GM21423 (cell line): ENCODE results near the gene PFKFB4.
A peak's percentile ranks its signal among the peaks of the same experiment; 100 is the strongest.
"Not testable (repeated sequence)": the region's sequence is repeated elsewhere in the genome, so short reads cannot be mapped to it uniquely, and the experiment has no call there.

Experiments
- ATAC-seq: cut with Tn5 transposase; IDR thresholded peaks from one replicate; pipeline ENCODE4 v1.9.1; 2021; ENCODE audit warnings: mild to moderate bottlenecking, moderate library complexity; ENCODE audit not compliant: unreplicated experiment

Gene PFKFB4

GRCh38 chr3:48561045-48561736, 4.6 kb upstream of the PFKFB4 start:
- ATAC-seq: no peak

DNA sequence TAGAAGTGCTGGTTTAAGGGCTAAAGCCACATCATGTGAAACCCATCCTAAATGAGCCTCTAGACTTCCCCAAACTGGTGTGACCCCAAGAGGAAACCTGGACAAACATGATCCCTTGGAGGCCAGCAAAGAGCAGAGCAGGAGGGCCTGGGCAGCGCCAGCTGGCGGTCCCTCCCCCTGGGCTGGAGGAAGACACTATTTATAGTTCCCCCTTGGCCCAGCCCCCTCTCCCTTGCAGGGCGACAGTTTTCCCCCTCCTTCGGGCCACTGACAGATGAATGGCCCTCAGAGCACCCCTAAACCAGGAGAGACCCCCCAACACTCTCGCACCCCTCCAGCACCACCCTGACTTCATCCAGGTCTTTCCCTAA, 4.0 kb upstream of the PFKFB4 start:
- ATAC-seq: no peak

DNA sequence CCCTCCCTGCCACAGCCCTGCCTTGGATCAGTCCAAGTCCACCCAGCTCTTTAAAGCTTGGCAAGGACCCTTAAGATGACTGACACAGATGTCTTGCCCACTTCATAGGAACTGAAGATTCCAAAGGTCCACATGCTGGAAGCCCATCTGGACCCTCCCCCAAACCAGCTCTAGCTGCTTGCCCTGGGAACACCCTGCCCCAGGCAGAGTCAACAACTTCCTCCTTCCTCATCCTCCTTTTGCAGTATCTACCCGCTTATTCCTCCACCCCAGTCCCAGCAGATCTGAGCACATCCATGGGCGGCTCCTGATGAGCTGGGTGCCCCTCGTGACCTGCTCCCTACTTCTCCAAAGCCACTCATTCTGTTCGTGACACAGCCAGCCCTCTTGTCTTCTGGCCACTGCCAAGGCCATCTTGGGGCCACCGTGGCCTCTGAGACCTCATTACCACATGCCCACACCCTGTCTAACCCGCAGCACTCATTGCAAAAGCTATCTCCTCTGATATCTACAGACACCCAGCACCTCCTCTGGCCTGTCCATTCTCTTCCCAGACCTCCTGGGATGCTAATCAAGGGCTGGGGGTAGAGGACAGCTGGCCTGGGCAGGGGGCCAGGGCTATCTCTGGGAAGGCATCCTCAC, 2.0 kb upstream of the PFKFB4 start:
- no peak for ATAC-seq

- ATAC-seq: no peak
Observed at GRCh38 chr3:48555949-48556795, 431 bp downstream of the PFKFB4 start.

DNA sequence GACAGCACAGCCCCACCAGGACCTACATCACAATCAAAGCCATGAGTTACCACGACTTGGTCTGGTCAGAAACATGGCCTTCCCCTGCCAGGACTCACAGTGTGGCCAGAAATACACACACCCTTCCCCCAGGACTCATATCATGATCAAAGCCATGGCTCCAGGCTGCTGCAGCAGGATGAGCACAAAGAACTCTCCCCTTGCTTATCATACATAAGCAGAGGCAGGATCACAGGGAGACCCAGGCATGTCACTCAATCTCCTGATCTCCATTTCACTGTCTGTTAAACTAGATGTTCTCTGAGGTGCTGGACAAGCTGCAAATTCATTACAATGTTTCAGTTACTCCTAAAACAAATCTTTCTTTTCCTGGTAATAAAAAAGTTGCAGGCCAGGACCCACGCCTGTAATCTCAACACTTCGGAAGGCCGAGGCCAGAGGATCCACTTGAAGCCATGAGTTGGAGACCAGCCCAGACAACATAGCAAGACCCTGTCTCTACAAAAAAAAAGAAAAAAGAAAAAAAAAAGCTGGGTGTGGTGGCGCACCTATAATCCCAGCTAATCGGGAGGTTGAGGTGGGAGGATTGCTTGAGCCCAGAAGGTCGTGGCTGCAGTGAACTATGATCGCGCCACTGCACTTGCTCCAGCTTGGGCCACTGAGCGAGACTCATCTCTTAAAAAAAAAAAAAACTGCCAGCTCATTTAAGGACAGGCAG, 1.2 kb downstream of the PFKFB4 start:
- no peak for ATAC-seq

GRCh38 chr3:48553886-48554845, 2.4 kb downstream of the PFKFB4 start:
- no peak for ATAC-seq

DNA sequence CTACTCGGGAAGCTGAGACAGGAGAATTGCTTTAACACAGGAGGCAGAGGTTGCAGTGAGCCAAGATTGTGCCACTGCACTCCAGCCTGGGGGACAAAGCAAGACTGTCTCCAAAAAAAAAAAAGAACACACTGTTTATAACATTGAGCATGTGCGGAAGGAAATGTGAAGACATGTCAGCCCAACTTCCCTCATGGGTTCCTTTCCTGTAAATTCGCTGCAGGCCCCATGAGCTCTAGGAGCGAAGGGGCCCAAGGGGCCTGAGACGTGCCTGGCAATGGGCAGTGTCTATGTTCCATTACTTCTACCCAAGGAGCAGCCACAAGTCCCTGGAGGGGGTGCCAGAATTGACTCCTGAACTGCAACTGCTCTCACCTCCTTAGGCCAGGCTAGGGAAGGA, 3.2 kb downstream of the PFKFB4 start:
- ATAC-seq: no peak

DNA sequence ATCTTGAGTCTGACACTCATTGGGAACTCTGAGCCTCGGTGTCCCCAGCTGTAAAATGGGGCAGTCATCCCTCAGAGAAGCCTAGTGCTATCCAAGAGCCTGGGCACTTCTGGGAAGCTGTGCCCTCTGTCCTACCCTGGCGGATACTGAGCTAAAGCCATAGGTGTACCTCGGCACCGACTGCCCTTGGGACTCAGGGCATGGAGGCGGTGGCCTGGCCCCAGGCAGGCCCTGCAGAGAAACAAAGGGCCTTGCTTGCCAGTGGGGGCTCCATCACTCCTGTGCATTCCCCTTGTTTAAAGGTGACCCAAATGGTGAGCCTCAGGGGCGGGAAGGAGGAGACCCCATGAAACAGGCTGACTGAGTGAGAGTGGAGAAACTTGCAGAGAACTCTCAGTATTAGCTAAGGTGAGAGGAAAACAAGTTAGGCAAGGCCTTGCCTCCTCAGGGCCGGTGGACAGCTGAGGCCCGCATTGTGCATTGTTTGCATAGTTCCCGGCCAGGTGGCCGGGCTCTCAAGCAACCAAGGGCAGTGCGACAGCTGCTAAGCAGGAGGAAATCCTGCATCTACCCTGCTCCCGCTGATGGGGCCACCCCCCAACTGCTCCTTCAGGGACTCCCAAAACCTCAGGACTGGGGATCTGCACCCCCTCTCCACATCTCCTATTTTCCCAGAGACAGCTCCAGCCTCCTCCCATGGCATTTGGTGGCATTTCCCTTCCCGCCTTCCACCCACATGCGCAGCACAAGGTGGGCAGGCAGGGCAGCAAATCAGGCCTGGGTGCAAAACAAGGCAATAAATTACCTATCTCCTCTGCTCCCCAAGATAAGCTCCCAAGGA, 4.3 kb downstream of the PFKFB4 start:
- ATAC-seq: no peak

GRCh38 chr3:48551651-48552050, 5.0 kb downstream of the PFKFB4 start:
- not testable (repeated sequence) for ATAC-seq

GRCh38 chr3:48548729-48549705, 7.6 kb downstream of the PFKFB4 start:
- peak; percentile 62 for ATAC-seq

DNA sequence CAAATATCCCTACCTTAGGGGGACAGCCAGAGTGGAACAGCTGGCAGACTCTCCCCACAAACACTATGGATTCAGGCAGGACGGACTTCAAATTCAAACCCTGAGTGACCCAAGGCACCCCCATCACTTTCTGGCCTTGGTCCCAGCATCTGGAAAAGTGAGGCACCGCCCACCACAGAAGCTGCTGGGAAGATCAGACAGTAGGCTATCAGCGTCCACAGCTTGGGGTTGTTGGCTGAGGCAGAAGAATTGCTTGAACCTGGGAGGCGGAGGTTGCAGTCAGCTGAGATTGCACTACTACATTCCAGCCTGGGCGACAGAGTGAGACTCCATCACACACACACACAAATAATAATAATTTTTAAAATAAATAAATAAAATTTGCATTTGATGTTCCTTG, 8.5 kb downstream of the PFKFB4 start:
- no peak for ATAC-seq

GRCh38 chr3:48546203-48546829, 10.3 kb downstream of the PFKFB4 start:
- ATAC-seq: no peak

- ATAC-seq: no peak
Observed at GRCh38 chr3:48544141-48544540, 12.5 kb downstream of the PFKFB4 start.

DNA sequence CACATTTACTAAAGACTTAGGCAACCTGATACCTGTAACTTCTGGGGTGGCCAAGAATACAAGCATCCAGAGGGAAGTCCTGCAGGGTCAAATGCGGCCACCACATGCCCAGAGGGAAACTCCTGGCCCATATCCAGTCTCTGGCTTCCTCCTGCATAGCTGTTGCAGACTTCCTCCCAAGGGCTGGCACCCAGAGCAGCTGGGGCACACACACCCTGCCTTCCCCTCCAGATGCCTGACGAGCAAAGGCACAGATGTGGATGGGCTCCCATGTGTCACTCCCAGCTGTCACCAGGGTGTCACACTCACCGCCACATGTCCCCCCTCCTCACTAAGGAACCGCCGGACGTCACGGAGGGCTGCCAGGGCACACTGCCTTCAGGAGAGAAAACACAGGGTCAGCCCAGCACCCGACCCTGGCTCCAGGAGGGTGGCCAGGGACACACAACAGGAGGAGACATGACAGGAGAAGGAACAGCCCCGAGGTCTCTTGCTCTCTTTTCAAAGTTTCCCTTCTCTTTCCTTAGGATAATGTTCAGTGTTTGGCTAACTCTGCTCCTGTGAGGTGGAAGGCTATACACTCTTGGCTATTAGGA, 13.2 kb downstream of the PFKFB4 start:
- ATAC-seq: no peak

GRCh38 chr3:48538451-48538850, 18.2 kb downstream of the PFKFB4 start:
- ATAC-seq: no peak

DNA sequence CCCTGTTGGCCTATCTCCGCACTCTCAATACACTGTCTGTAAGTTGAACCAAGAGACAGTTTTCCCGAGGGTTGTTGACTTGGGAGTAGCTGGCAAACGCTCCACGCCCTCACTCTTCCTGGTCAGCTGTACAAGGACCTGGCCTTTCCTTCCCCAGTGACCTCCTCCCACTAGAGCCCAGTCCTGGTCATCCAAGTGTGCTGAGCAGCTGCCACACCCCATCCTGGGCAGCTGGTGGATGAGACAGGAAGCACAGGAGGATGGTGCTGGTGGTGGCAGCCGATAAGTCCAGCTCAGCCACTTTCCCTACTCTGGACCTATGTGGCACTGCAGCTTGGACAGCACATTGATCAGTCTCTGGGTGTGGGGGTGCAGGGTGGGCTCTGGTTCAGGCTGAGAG, 19.8 kb downstream of the PFKFB4 start:
- no peak for ATAC-seq

GRCh38 chr3:48536116-48536515, 20.5 kb downstream of the PFKFB4 start:
- ATAC-seq: no peak
